HG02973 (cell line): ENCODE data around the gene GIPC3.
"Not testable (repeated sequence)": the region's sequence is repeated elsewhere in the genome, so short reads cannot be mapped to it uniquely, and the experiment has no call there.

Experiments used
- ATAC-seq: cut with Tn5 transposase; IDR thresholded peaks from one replicate; pipeline ENCODE4 v1.9.1; 2021; ENCODE audit warnings: moderate library complexity; ENCODE audit not compliant: unreplicated experiment

The GIPC3 gene

DNA sequence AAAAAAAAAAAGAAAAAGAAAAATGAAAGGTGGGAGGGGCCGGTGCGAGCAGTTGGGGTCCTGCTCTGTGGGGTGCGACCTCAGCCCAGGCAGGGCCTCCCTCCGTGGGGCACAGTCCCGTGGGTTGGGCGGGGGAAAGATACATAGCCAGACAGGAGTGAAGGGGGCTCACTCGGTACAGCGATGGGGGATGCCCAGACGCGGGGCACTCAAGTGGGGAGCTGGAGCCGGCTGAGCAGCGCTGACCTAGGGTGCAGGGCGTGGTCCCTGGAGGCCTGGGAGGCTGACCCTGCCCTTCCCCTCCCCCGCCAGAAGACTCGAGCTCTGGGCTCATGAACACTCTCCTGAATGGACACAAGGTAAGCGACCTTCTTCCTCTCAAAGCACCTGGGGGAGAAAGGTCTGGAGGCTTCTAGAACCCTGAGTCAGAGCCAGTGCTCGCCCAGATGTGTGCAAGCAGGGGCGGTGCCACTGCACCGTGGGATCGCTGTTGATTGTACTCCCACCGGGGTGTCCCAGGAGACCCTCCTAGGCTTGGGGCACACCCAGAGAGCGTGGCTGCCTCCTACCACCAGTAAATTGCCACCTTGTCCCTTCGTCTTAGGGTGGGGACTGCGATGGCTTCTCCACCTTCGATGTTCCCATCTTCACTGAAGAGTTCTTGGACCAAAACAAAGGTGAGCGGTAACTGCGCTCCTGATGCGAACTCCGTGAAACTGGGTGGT lies 9.2 kb upstream of the GIPC3 start:
- ATAC-seq = no peak

DNA sequence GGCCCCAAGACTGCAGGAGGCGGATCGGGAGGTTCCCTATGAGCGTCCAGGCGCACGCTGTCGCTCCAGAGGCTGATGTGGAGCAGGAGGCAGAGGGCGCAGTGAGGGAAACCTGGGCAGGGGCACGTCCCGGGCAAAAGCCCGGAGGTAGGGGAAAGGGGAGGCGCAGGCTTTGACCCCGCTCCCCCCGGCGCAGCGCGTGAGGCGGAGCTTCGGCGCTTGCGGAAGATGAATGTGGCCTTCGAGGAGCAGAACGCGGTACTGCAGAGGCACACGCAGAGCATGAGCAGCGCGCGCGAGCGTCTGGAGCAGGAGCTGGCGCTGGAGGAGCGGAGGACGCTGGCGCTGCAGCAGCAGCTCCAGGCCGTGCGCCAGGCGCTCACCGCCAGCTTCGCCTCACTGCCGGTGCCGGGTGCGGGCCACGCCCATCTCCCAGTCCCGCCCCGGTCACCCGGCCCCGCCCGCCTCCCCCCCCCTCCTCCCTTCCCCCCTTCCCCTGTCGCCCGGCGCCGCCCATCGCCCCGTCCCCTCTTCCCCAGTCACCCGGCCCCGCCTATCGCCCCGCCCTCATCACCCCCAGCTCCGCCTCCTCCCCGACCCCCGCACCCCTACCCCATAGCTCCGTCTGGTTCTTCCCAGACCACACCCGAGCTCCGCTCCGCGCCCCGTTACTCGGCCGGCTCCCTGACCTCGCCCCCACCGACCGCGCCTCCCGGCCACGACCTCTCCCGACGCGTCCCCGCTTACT lies 8.4 kb upstream of the GIPC3 start:
- no peak for ATAC-seq

DNA sequence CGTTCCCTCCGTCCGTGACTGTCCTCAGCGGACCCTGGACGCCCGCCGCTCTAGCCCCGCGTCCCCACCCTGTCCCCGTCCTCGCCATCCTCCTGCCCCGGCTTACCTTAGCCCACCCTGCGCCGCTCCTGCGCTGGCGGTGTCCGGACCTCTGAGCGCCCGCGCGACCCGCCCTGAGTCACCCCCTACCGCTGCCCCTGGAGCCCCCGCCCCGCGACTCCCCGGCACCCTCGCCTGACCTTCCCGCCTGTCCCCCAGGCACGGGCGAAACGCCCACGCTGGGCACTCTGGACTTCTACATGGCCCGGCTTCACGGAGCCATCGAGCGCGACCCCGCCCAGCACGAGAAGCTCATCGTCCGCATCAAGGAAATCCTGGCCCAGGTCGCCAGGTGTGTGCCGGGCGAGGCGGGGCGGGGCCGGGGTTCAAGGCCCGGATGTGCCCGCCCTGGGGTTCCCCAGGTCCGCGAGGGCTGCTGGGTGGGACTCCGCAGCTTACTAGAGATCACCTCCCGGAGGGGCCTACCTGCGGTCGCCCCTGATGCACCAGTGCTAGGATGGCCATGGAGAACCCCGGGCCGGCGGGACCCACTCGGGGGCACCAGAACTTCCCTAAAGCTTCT lies 7.4 kb upstream of the GIPC3 start:
- no peak for ATAC-seq

DNA sequence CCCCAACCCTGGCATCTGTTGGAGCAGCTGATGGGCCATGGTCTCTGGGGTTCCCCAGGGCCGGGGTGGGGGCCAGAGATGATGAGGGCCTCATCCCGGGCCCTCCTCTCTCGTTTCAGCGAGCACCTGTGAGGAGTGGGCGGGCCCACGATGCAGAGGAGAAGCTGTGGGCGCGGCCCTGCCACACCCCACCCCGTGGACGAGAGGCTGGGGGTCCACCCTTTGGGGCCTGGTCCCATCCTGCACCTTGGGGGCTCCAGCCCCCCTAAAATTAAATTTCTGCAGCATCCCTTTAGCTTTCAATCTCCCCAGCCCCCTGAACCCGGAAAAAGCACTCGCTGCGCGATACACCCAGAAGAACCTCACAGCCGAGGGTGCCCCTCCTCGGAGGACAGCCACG lies 6.9 kb upstream of the GIPC3 start:
- no peak for ATAC-seq

DNA sequence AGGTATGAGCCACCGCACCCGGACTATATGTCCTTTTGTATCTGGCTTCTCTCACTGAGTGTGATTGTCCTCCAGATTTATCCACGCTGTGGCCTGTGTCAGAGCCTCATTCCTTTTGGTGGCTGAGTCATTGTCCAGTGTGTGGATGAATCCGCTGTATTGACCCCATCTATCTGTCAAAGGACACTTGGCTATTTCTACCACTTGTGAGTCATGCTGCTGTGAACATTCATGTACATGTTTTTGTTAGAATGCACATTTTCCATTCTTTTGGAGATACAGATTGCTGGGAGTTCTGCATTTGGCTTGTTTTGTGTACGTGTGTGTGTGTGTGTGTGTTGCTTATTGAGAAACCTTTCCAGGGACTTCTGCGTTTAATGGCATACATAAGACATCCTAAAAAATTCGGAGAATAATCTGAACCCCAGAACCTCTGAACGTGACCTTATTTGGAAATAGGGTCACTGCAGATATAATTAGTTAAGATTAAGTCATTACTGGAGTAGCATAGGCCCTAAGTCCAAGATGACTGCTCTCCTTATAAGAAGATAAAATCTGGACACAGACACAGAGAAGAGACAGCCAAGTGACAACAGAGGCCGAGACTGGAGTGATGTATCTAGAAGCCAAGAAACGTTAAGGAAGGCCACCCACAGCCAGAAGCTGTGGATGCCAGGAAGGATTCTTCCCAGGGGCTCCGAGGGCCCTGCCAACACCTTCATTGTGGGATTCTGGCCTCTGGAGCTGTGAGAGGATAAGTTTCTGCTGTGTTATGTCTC lies 4.9 kb upstream of the GIPC3 start:
- ATAC-seq = no peak

DNA sequence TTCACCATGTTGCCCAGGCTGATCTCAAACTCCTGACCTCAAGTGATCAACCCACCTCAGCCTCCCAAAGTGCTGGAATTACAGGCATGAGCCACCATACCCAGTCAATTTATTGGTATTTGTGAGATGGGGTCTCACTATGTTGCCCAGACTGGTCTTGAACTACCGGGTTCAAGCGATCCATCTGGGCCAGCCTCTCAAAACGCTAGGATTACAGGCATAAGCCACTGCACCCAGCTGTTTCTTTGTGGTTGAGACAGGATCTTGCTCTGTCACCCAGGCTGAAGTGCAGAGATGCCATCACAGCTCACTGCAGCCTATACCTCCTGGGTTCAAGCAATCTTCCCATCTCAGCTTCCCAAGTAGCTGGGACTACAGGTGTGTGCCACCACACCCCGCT lies 3.5 kb upstream of the GIPC3 start:
- not testable (repeated sequence) for ATAC-seq

DNA sequence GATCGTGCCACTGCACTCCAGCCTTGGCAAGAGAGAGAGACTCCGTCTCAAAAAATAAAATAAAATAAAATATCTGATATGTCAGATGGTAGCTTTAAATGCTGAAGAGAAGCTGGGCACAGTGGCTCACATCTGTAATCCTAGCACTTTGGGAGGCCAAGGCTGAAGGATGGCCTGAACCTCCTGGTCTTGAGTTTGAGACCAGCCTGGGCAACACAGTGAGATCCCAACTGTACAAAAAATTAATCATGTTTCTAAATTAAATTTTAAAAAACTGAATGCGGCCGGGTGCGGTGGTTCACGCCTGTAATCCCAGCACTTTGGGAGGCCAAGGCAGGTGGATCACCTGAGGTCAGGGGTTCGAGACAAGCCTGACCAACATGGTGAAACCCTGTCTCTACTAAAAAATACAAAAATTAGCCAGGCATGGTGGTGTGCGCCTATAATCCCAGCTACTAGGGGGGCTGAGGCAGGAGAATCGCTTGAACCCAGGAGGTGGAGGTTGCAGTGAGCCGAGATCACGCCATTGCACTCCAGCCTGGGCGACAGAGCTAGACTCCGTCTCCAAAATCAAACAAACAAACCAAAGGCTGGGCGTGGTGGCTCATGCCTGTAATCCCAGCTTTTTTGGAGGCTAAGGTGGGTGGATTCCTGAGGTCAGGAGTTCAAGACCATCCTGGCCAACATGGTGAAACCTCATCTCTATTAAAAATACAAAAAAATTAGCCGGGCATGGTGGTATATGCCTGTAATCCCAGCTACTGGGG lies 1.1 kb upstream of the GIPC3 start:
- ATAC-seq = not testable (repeated sequence)

DNA sequence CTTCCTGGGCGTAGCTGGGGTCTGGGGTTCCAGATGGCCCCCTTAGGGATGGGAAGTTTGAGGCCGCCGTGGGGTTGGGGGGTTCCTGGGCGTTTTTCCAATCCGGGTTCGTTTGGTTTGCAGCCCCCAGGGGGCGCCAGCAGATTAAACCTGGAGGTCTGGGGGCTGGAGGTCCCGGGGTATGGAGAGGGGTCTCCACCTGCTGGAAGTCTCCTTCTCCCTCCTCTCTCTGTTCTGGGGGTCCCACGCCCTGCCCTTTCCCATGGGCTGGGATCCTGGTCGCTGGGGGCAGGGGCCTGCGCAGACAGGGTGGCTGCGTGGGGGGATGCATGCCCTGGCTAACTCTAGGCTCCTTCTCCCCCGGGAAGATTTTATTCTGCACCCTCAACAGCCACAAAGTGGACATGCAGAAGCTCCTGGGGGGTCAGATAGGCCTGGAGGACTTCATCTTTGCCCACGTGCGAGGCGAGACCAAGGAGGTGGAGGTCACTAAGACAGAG lies 899 bp downstream of the GIPC3 start:
- ATAC-seq = no peak

DNA sequence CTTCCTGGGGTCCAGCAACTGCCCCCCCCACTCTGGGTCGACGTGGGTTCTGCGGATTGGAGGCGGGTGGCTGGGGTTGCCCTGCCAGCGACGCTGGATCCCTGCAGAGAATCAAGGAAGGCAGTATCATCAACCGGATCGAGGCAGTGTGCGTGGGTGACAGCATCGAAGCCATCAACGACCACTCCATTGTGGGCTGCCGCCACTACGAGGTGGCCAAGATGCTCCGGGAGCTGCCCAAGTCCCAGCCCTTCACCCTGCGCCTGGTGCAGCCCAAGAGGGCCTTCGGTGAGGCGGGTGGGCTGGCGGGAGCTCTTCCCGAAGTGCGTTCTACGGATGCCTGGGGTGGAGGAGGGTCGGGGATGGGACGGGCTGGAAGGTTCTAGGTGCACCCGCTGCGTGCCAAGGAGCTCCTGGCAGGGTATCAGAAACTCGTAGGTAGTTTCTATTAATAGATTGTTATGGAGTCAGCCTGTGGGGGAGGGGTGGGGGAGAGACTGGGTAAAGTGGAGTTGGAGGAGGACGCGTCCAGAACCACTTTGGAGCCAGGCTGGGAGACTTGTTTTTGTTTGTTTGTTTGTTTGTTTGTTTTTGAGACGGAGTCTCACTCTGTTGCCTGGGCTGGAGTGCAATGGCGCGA lies 1.5 kb downstream of the GIPC3 start:
- ATAC-seq = no peak

DNA sequence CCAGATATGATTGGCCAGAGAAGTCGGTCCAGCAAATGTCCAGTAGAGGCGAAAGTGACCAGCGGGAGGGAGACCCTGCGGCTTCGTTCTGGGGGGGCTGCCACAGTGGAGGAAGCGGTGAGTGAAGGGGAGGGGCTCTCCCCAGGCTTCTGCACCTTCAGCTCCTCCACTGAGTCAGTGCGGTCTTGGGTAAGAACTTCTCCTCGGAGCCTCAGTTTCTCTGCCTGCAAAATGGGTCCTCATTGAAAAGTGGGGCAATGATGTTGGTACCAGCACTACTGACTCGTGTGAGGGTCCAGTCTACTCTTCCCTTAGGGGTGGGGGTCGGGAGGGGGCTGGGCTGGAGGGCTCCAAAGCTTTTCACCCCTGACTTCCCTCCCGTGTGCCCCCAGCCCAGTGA lies 4.2 kb downstream of the GIPC3 start:
- no peak for ATAC-seq

DNA sequence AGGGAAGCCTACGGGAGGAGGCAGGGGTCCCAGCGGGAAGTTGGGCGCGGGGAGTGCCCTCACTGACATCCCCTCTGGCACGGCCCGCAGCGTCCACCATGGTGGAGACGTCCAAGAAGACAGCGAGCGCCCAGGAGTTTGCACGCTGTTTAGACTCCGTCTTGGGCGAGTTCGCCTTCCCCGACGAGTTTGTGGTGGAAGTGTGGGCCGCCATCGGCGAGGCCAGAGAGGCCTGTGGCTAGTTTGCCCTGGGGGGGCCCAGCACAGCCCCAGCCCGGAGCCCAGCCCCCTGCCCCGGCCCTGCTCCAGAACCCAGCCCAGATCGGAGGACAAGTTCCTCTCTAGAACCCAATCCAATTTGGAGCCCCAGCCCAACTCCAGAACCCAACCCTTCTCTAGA lies 4.7 kb downstream of the GIPC3 start:
- ATAC-seq = no peak

DNA sequence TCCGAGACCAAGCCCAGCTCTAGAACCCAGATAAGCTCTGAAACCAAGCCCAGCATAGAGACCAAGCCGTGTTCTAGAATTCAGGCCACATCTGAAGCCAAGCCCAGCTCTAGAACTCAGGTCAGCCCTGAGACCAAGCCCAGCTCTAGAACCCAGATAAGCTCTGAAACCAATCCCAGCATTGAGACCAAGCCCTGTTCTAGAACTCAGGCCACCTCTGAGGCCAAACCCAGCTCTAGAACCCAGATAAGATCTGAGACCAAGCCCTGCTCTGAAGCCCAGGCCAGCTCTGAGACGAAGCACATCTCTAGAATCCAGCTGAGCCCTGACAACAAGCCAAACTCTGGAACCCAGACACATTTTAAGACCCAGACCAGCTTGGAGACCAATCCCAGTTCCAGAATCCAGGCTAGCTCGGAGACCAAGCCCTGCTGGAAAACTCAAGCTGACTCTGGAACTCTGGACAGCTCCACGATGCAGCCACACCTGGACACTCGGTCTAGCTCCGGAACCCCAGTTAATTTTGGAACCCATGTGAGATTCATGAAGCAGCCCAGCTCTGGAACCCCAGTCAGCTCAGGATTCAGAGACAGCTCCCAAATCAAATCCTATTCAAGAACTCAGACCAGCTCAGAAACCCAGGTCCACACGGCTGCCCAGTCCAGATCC lies 5.8 kb downstream of the GIPC3 start:
- no peak for ATAC-seq

DNA sequence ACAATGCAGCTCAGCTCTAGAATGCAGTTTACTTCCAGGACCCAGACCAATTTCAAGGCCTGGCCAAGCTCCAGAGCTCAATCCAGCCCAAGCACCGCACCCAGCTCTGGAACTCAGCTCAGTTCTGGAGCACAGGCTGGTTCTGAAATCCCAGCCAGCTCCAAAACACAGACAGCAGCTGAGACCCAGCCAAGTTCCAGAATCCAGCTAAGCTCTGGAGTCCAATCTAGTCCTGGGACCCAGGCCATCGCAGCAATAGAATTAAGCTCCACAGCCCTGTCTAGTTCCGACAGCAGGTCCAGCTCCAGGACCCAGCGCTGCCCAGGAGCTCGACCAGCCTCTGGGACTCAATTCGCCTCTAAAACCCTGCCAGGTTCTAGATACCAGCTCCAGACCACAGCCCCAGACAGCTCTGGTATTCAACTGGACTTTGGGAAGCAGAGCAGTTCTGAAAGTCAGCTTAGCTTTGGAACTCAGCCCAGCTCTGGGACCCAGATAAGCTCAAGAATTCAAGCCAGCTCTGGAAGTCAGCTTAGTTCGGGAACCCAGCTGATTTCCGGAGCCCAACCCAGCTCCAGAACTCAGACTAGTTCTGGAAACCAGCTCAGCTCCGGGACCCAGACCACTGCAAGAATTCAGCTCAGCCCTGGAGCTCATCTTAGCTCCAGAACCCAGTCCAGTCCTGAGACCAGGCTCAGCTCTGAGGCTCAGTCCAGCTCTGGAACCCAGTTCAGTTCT lies 6.8 kb downstream of the GIPC3 start:
- no peak for ATAC-seq

DNA sequence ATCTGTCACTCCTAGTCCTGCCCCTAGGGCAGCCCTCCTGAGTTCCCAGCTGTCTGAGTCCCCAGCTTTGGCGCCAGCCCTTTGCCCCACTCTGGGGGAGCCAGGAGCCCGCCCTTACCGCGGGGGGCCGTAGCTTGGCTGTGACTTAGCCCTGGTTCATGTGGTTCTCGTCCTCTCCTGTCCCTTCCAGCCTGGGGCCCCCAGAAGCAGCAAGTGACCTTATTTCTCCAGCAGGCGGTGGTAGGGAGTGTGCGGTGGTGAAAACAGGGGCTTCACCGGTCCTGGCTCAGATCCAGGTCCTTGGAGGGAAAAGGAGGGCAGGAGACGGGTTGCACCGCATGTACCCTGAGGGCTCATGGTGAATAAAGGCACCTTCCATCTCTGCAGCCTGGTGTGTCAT lies 7.9 kb downstream of the GIPC3 start:
- ATAC-seq = no peak

DNA sequence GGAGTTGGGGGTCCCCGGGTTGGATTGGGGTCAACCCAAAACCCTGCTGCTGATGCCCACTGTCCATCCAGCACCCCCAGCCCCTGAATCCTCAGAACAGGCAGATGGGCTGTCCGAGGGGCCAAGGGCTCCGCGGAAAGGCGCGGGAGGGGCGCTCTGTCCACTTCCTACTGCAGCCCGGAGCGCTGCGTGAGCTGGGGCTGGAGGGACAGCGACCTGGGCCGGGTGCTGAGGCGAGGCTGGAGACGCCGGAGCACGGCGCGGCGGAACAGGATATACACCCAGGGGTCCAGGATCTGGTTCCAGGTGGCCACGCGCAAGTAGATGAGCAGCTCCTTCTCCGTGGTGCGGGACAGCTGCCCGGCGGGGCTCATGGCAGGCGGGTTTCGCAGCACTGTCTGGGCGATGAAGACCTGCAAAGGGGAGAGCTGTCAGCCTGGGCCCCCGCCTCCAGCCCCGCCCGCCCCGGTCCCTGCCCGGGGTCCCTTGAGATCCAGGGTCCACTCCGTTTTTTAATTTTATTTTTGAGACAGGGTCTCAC lies 10.3 kb downstream of the GIPC3 start:
- no peak for ATAC-seq

DNA sequence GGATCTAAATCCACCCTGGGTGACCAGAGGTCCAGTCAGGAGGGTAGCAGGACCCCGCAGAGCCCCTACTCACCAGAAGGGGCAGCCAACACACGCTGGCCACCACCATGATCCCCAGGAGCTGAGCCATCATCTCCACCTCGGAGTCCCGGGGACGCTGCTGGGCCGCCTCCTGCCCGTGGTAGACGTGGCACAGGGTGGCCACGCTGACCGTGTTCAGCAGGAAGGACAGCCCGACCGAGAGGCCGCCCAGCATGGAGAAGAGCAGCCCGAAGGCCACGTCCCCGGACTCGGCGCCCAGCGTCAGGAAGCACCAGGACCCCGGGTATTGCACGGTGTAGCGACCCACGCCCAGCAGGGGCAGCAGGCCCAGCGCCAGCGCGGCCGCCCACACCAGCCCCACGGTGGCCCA lies 14.5 kb downstream of the GIPC3 start:
- ATAC-seq = no peak

DNA sequence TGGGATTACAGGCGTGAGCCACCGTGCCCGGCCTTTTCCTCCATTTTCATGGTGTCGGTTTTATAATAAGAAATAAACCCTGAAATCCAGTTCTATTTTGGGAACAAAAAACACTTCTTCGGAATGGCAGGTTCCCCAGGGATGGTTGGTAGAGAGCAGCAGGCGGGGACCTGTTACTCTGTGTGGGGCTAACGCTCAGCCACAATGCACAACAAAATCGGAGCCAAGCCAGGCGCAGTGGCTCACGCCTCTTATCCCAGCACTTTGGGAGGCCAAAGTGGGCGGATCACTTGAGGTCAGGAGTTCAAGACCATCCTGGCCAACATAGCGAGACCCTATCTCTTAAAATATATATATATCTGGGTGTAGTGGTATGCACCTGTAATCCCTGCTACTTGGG lies 15.7 kb downstream of the GIPC3 start:
- ATAC-seq = no peak

DNA sequence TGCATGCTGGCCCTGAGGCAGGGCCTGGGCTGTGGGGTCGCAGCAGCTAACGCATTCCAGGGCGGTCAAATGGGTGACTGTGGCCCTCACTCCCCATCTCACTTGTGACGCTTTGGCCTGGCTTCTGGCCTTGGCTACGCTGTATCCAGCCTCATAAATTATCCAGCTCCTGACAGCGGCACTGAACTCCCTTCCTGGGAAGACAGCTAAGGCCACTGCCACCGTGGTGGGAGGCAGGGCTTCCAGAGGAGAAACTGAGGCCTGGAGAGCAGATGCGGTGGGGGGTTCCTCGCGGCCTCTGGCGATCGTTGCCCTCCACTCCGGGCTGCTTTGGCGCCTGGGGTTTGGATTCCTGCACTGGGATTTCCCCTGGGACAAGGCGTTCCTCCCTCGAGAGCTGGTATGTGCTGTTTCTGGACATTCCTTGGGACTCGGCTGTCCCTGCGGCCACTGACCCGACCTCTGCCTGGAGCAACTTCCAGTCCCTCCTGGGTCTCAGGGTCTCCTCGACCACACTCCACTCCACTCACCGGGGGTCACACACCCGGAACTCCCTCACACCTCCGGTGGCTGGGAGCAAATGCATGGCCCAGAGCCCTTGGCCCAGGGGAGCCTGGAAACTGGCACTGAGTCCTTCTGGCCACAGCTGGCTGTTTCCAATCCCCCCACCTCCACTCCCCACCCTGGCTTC lies 18.0 kb downstream of the GIPC3 start:
- ATAC-seq = no peak
